Pancreas (tissue), 10 donors: ENCODE results near the gene DOLK. TPM values are rescaled to one million over a fixed set of nuclear protein-coding genes. Genes with fewer than 3 reads are reported as not detected.

Source experiments
- ATAC-seq, 4 donors: fragments of 200-7000 bp; cut with Tn5 transposase; one replicate each; pipeline versions ENCODE4 v1.8.0 to v1.9.1; 2020; ENCODE audit warnings: mild to moderate bottlenecking in 4 of 4, moderate library complexity in 4 of 4
- DNase-seq, 6 donors: peaks; one replicate each; pipeline ENCODE4 v3.0.0-alpha.2; 2020
- FAIRE-seq: peaks from 2 replicates; lab custom pipeline; 2012; peaks lifted over from hg19 to GRCh38; lab: Jason Lieb, UNC
- H3K27ac ChIP-seq, 4 donors: fragments of 200-600 bp; sonication (generic); 1 replicate in 3 of 4; 2 replicates in 1 of 4; pipeline versions ENCODE4 v1.5.0 to v1.8.0; 2020
- H3K27me3 ChIP-seq, 4 donors: fragments of 200-600 bp; one replicate each; pipeline ENCODE4 v1.8.0; 2021
- H3K36me3 ChIP-seq, 3 donors: fragments of 200-600 bp; sonication (generic) in 1 of 3; one replicate each; pipeline versions ENCODE4 v1.5.0 to v1.8.0; 2020 to 2021
- H3K4me1 ChIP-seq, 3 donors: fragments of 200-600 bp; one replicate each; pipeline ENCODE4 v1.8.0; 2021
- H3K4me3 ChIP-seq, 4 donors: fragments of 200-600 bp; sonication (generic) in 2 of 4; one replicate each; pipeline versions ENCODE4 v1.5.0 to v1.8.0; 2020 to 2021
- H3K9me3 ChIP-seq, 4 donors: fragments of 200-600 bp; one replicate each; pipeline ENCODE4 v1.8.0; 2021
- CTCF ChIP-seq, 4 donors: fragments of 200-600 bp; sonication (generic) in 3 of 4; IDR thresholded peaks; one replicate each; pipeline versions ENCODE4 v1.5.0 to v1.8.0; 2021; ENCODE audit warnings: antibody characterized with exemption in 4 of 4
- WGBS, 2 donors: extraction: QIAGEN DNeasy Blood & Tissue Kit; methylation state at CpG; one replicate each; pipeline ENCODE4 v1.1.7; 2013; 5-methylcytosine and 5-hydroxymethylcytosine counted together
- intact Hi-C, 3 donors: fragments of 100-400 bp; cut with DNase I; formaldehyde crosslinking; loops; one replicate each; pipeline versions ENCODE4 v1.11.1 to v1.14.2; 2022
- polyA plus RNA-seq, 2 donors: library from polyadenylated mRNA; stranded (reverse); fragments of 200-250 nt; gene quantifications; one replicate each; pipeline ENCODE4 v1.2.3, GENCODE V29; 2013
- total RNA-seq, 6 donors: library from RNA; stranded (reverse); fragmentation: NEBNext Ultra II Directional in 4 of 6; extraction: Animal tissue kit (Norgen Biotek cat#: 25700) in 4 of 6; gene quantifications; one replicate each; pipeline versions ENCODE4 v1.2.1 to v1.2.4, GENCODE V29; 2021 to 2023
- donor health status: healthy with polysubstance abuse.
- donor health status: DM: no; HTN: no; CAD: no; lungs with moderate emphysema.
- donor health status: DM: no; HTN: no; CAD: no.
- donor health status: control.
- donor health status: control.
- donor health status: Bipolar disorder and iron deficiency.
- donor health status: DM: yes; HTN: yes; CAD: no.
- donor health status: DM: no; HTN: no; CAD: no.
- donor health status: DM: no; HTN: no; CAD: no.
- donor health status: DM: yes; HTN: yes; CAD: no.

DOLK gene
- total and polyA plus RNA-seq, 8 donors = 5.4 to 8.5 (median 6.6) TPM

DNA sequence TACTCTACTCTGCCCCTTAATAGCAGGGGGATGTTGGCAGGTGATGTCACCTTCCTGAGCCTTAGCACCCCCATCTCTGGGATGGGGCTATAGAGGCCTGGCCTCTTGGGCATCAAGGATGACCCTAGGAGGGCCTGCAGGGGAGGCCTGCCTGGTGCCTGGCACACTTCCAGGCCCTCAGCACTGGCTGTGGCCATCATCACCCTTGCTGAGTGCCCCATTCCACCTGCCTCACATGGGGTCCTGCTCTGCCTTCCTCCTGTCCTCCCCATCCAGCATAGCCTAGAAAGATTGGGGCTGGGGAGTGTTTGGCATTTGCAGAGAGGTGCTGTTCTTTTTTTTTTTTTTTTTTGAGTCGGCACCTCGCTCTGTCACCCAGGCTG lies 44.3 kb downstream of the DOLK start:
- Histone ChIP-seq H3K9me3 (no peaks in the 10 kb centered on the region), H3K4me3 (no peak overlapping the region), H3K27ac (no peak overlapping the region), H3K4me1 (peaks cover 0 to 5% (median 0%) of the 10 kb centered on the region in 3 donors), H3K27me3 (no peaks in the 10 kb centered on the region), H3K36me3 (peaks cover 0 to 15% (median 11%) of the 10 kb centered on the region in 3 donors)
- ATAC-seq (no peak), FAIRE-seq (no peak), DNase-seq (no peak)
- no peak for TF ChIP-seq CTCF (IDR thresholded peaks at IDR 0.05)
- WGBS, 2 donors = 95 to 100% methylated on average over 2 of the region's 2 CpGs
- intact Hi-C loops = no loop called here

GRCh38 chr9:128902351-128903078 lies 44.9 kb downstream of the DOLK start:
- Histone ChIP-seq H3K9me3 (no peaks in the 10 kb centered on the region), H3K4me3 (no peak overlapping the region), H3K36me3 (peaks cover 0 to 10% (median 6%) of the 10 kb centered on the region in 3 donors), H3K4me1 (peaks cover 0 to 5% (median 0%) of the 10 kb centered on the region in 3 donors), H3K27ac (peak overlapping the region in 1 of 4 donors; percentile 10), H3K27me3 (no peaks in the 10 kb centered on the region)
- DNase-seq (peak in 1 of 6 donors; percentile 75), FAIRE-seq (no peak), ATAC-seq (peak in 3 of 4 donors; percentile 26 to 63 (median 49))
- WGBS, 2 donors = 84 to 85% methylated on average over 23 of the region's 23 CpGs
- no peak for TF ChIP-seq CTCF (IDR thresholded peaks at IDR 0.05)
- intact Hi-C loops = no loop called here

- Histone ChIP-seq H3K27ac (peak overlapping the region in 1 of 4 donors; percentile 10), H3K4me1 (peaks cover 0 to 5% (median 0%) of the 10 kb centered on the region in 3 donors), H3K27me3 (no peaks in the 10 kb centered on the region), H3K4me3 (no peak overlapping the region), H3K9me3 (no peaks in the 10 kb centered on the region), H3K36me3 (peaks cover 0 to 3% (median 0%) of the 10 kb centered on the region in 3 donors)
- 94 to 96% methylated on average over 5 of the region's 5 CpGs for WGBS, 2 donors
- no peak for DNase-seq
- no peak for ATAC-seq
- FAIRE-seq = no peak
- intact Hi-C loops = no loop called here
- no peak for TF ChIP-seq CTCF (IDR thresholded peaks at IDR 0.05)
These were observed 45.6 kb downstream of the DOLK start for GRCh38 chr9:128901822-128902221.

GRCh38 chr9:128901379-128901778 lies 46.0 kb downstream of the DOLK start:
- WGBS, 2 donors = 92 to 95% methylated on average over 7 of the region's 7 CpGs
- Histone ChIP-seq H3K4me3 (no peak overlapping the region), H3K9me3 (no peaks in the 10 kb centered on the region), H3K27me3 (no peaks in the 10 kb centered on the region), H3K4me1 (peaks cover 0 to 5% (median 0%) of the 10 kb centered on the region in 3 donors), H3K36me3 (no peaks in the 10 kb centered on the region), H3K27ac (no peak overlapping the region)
- DNase-seq (no peak), FAIRE-seq (no peak), ATAC-seq (no peak)
- intact Hi-C loops = no loop called here
- no peak for TF ChIP-seq CTCF (IDR thresholded peaks at IDR 0.05)
